NCI-H748 (cell line): Measurements from ENCODE around the gene TNFRSF14.

ENCODE experiments used
- DNase-seq: peaks from one replicate; lab custom pipeline; 2025; ENCODE audit not compliant: unreplicated experiment; lab: John Stamatoyannopoulos, UW

TNFRSF14 gene

GRCh38 chr1:2611621-2612437 is 55.7 kb downstream of the TNFRSF14 start:
- no peak for DNase-seq

- DNase-seq, result no peak
These were observed 56.6 kb downstream of the TNFRSF14 start for GRCh38 chr1:2612591-2613365.
